NB4 (cell line): ENCODE results near the gene MDN1.

Experiments
- DNase-seq: peaks from one replicate; pipeline ENCODE4 v3.0.0; 2010; ENCODE audit warnings: low read depth
- H3K4me3 ChIP-seq: one replicate; pipeline ENCODE4 v1.5.1; 2011; ENCODE audit warnings: mild to moderate bottlenecking, low read depth, low read length, moderate library complexity
- CTCF ChIP-seq: IDR thresholded peaks from one replicate; pipeline ENCODE4 v1.5.1; 2012; ENCODE audit warnings: low read depth, low read length
- MAX ChIP-seq: IDR thresholded peaks from 2 replicates; pipeline ENCODE4 v1.6.1; 2011; ENCODE audit warnings: low read depth, low read length
- MYC ChIP-seq: IDR thresholded peaks from 2 replicates; pipeline ENCODE4 v1.6.1; 2011; ENCODE audit warnings: low read depth, low read length
- POLR2A ChIP-seq: IDR thresholded peaks from 2 replicates; pipeline ENCODE4 v1.6.1; 2011; ENCODE audit warnings: mild to moderate bottlenecking; ENCODE audit not compliant: insufficient read length; ENCODE audit errors: extremely low read depth

The MDN1 gene

GRCh38 chr6:89692256-89692655 is 127.3 kb downstream of the MDN1 start:
- DNase-seq, result no peak
- TF ChIP-seq MAX (no peak), CTCF (no peak), POLR2A (no peak), MYC (no peak)
- no peak overlapping the region for H3K4me3 ChIP-seq

- no peak overlapping the region for H3K4me3 ChIP-seq
- no peak for TF ChIP-seq POLR2A
- no peak for TF ChIP-seq CTCF
- TF ChIP-seq MAX, result no peak
- TF ChIP-seq MYC, result no peak
- peak; percentile 9 for DNase-seq
Measured at GRCh38 chr6:89690944-89691324, 128.7 kb downstream of the MDN1 start.

GRCh38 chr6:89689732-89690131 is 129.9 kb downstream of the MDN1 start:
- TF ChIP-seq POLR2A (no peak), CTCF (no peak), MAX (no peak), MYC (no peak)
- DNase-seq, result peak; percentile 86
- no peak overlapping the region for H3K4me3 ChIP-seq

GRCh38 chr6:89688328-89688727 is 131.3 kb downstream of the MDN1 start:
- no peak overlapping the region for H3K4me3 ChIP-seq
- DNase-seq, result no peak
- TF ChIP-seq CTCF (no peak), MAX (no peak), POLR2A (no peak), MYC (no peak)

GRCh38 chr6:89685311-89685710 is 134.3 kb downstream of the MDN1 start:
- DNase-seq, result no peak
- no peak overlapping the region for H3K4me3 ChIP-seq
- TF ChIP-seq POLR2A (no peak), MYC (no peak), CTCF (no peak), MAX (no peak)

GRCh38 chr6:89682991-89683390 is 136.6 kb downstream of the MDN1 start:
- DNase-seq, result no peak

More at GRCh38 chr6:89682991-89683390, 136.6 kb downstream of the MDN1 start:
- no peak for TF ChIP-seq CTCF
- TF ChIP-seq MAX, result no peak
- no peak for TF ChIP-seq POLR2A
- no peak for TF ChIP-seq MYC
- H3K4me3 ChIP-seq, result no peak overlapping the region
